K562 (cell line): Measurements from ENCODE around the gene PTAR1. TPM values are rescaled to one million over a fixed set of nuclear protein-coding genes. Genes with fewer than 3 reads are reported as not detected.

Experiments used
- ATAC-seq: fragments of 200-7000 bp; cut with Tn5 transposase; 3 replicates; pipeline ENCODE4 v1.9.1; 2020; ENCODE audit warnings: moderate library complexity
- BruUV-seq: library from RNA; stranded (reverse); fragments of 400-500 nt; replicated peaks from 2 replicates; lab custom pipeline; 2021; lab: Mats Ljungman, UMichigan
- CTCF ChIA-PET: fragments of 300-600 bp; formaldehyde crosslinking; extraction: SDS; loops from one replicate; lab custom pipeline; 2021; ENCODE audit warnings: low intra/inter-chr PET ratio; lab: Yijun Ruan, JAX
- POLR2A ChIA-PET: fragments of 300-600, 350-650 bp; sonication (Branson Sonifier 250); formaldehyde crosslinking; extraction: SDS; loops from one replicate; lab custom pipeline; 2021; ENCODE audit warnings: antibody characterized with exemption, inconsistent platforms; lab: Yijun Ruan, JAX
- DNase-seq, 4 experiments: peaks; one replicate each; pipeline versions ENCODE4 v3.0.0 to v3.0.0-alpha.2; 2011 to 2018; ENCODE audit warnings: low spot score in 3 of 4, mixed read lengths in 3 of 4; ENCODE audit errors: extremely low read depth in 1 of 4
- FAIRE-seq: peaks from 2 replicates; lab custom pipeline; 2011; peaks lifted over from hg19 to GRCh38; lab: Jason Lieb, UNC
- H2AFZ ChIP-seq: 2 replicates; pipeline ENCODE4 v1.6.0; 2011; ENCODE audit warnings: low read depth, low read length, control low read depth, inconsistent platforms
- H3K27ac ChIP-seq: fragments of 200-600 bp; 3 replicates; pipeline ENCODE4 v1.8.0; 2011; ENCODE audit warnings: low read depth, mild to moderate bottlenecking, control low read depth, inconsistent platforms, low read length, moderate library complexity, mixed read lengths; ENCODE audit errors: extremely low read depth
- H3K27me3 ChIP-seq, 2 experiments: fragments of 300-600 bp in 1 of 2; 2 replicates in 1 of 2; 3 replicates in 1 of 2; pipeline versions ENCODE4 v1.6.0 to v1.8.0; 2011; ENCODE audit warnings: inconsistent platforms in 2 of 2, low read length in 2 of 2, mild to moderate bottlenecking in 1 of 2, mixed read lengths in 1 of 2, moderate library complexity in 1 of 2; ENCODE audit not compliant: control insufficient read depth in 2 of 2, insufficient read depth in 2 of 2
- H3K36me3 ChIP-seq: fragments of 300-600 bp; 3 replicates; pipeline ENCODE4 v1.8.0; 2011; ENCODE audit warnings: mild to moderate bottlenecking, low read length, inconsistent platforms; ENCODE audit not compliant: control insufficient read depth, insufficient read depth
- H3K4me1 ChIP-seq, 2 experiments: fragments of 200-600 bp in 1 of 2; replicated peaks in 1 of 2; 2 replicates in 1 of 2; 3 replicates in 1 of 2; pipeline versions ENCODE4 v1.5.1 to v1.8.0; 2011; ENCODE audit warnings: inconsistent platforms in 2 of 2, low read length in 2 of 2, mild to moderate bottlenecking in 1 of 2, mixed read lengths in 1 of 2, moderate library complexity in 1 of 2; ENCODE audit not compliant: control insufficient read depth in 2 of 2, insufficient read depth in 2 of 2
- H3K4me2 ChIP-seq: 2 replicates; pipeline ENCODE4 v1.6.1; 2011; ENCODE audit warnings: low read length, control low read depth, inconsistent platforms, mixed read lengths; ENCODE audit not compliant: insufficient read depth
- H3K4me3 ChIP-seq: fragments of 200-600 bp; sonication (generic), shearing (Covaris generic); 2 replicates; pipeline ENCODE4 v1.5.1; 2016; ENCODE audit warnings: control low read depth, inconsistent platforms
- H3K79me2 ChIP-seq: fragments of 200-600 bp; 3 replicates; pipeline ENCODE4 v1.8.0; 2011; ENCODE audit warnings: low read length, inconsistent platforms; ENCODE audit not compliant: control insufficient read depth, insufficient read depth
- H3K9ac ChIP-seq, 2 experiments: 2 replicates each; pipeline versions ENCODE4 v1.6.0 to v1.6.1; 2011; ENCODE audit warnings: low read depth in 2 of 2, low read length in 2 of 2, control low read depth in 1 of 2, inconsistent platforms in 1 of 2, mild to moderate bottlenecking in 1 of 2, mixed read lengths in 1 of 2; ENCODE audit not compliant: insufficient read depth in 1 of 2
- H3K9me1 ChIP-seq: one replicate; pipeline ENCODE4 v1.6.0; 2011; ENCODE audit warnings: inconsistent platforms, mild to moderate bottlenecking, low read length, moderate library complexity; ENCODE audit not compliant: control insufficient read depth, insufficient read depth
- H3K9me3 ChIP-seq: replicated peaks from 2 replicates; pipeline ENCODE4 v1.5.1; 2011; ENCODE audit warnings: low read depth, low read length, inconsistent platforms; ENCODE audit not compliant: control insufficient read depth, insufficient read depth
- H4K20me1 ChIP-seq: replicated peaks from 2 replicates; pipeline ENCODE4 v1.6.1; 2011; ENCODE audit warnings: low read length, inconsistent platforms, mixed read lengths; ENCODE audit not compliant: control insufficient read depth, insufficient read depth
- CEBPZ ChIP-seq: fragments of 150-350 bp; IDR thresholded peaks from 2 replicates; pipeline ENCODE4 v1.6.1; 2014; ENCODE audit warnings: low read depth, mild to moderate bottlenecking, low read length, borderline replicate concordance
- GTF2A2 ChIP-seq: IDR thresholded peaks from 2 replicates; pipeline ENCODE4 v1.6.1; 2016; ENCODE audit warnings: mild to moderate bottlenecking, missing genetic modification characterization, missing compliant biosample characterization
- MECOM ChIP-seq: fragments of 250-450 bp; sonication (Bioruptor Pico); IDR thresholded peaks from 2 replicates; pipeline ENCODE4 v1.8.0; 2022; ENCODE audit warnings: inconsistent platforms
- PCBP1 ChIP-seq: fragments of 200-400 bp; formaldehyde crosslinking; IDR thresholded peaks from 2 replicates; pipeline ENCODE4 v1.6.1; 2018; ENCODE audit warnings: mild to moderate bottlenecking, low read depth, low read length; ENCODE audit not compliant: poor library complexity, severe bottlenecking
- RNF2 ChIP-seq: sonication (generic); IDR thresholded peaks from 2 replicates; pipeline ENCODE4 v1.6.1; 2016
- TAF7 ChIP-seq: fragments of 450-650 bp; IDR thresholded peaks from 2 replicates; pipeline ENCODE4 v1.6.1; 2016; ENCODE audit warnings: missing genetic modification characterization, missing compliant biosample characterization
- THRA ChIP-seq: fragments of 450-650 bp; IDR thresholded peaks from 2 replicates; pipeline ENCODE4 v1.6.1; 2017; ENCODE audit warnings: mild to moderate bottlenecking, moderate library complexity
- ZNF121 ChIP-seq: sonication (generic); formaldehyde crosslinking; conservative IDR thresholded peaks from 2 replicates; pipeline ENCODE4 v1.8.0; 2022; ENCODE audit warnings: missing genetic modification reagents
- ZNF280A ChIP-seq: fragments of 450-650 bp; IDR thresholded peaks from 2 replicates; pipeline ENCODE4 v1.6.1; 2018; ENCODE audit warnings: mild to moderate bottlenecking, low read depth; ENCODE audit not compliant: partially characterized antibody
- WGBS: fragments of 100-300 bp; shearing (Covaris generic); methylation state at CpG from one replicate; pipeline ENCODE4 v1.1.6; 2016; ENCODE audit warnings: low coverage, mixed read lengths; ENCODE audit not compliant: insufficient coverage; ENCODE audit errors: missing lambda C conversion rate; 5-methylcytosine and 5-hydroxymethylcytosine counted together
- in situ Hi-C: fragments of 300-500 bp; cut with MboI; formaldehyde crosslinking; loops from 4 replicates; pipeline ENCODE4 v1.15.0; 2018; ENCODE audit warnings: inconsistent platforms, mixed read lengths
- intact Hi-C: fragments of 100-400 bp; cut with micrococcal nuclease; formaldehyde crosslinking; loops from 2 replicates; pipeline ENCODE4 v1.14.2; 2022
- polyA plus RNA-seq, 8 experiments: library from polyadenylated mRNA; depleted of rRNA in 4 of 8; stranded (reverse) in 5 of 8; unstranded in 3 of 8; fragments of >200 nt; fragmentation: Nextera tagmentation in 2 of 8; fragmentation: Illumina TruSeq in 1 of 8; extraction: Ambion mirVana in 2 of 8; extraction: Trizol in 1 of 8; gene quantifications; 2 replicates each; pipeline versions ENCODE4 v1.2.1 to v1.2.3, GENCODE V29; 2011 to 2014; ENCODE audit warnings: inconsistent platforms in 1 of 8, missing spikeins in 1 of 8
- total RNA-seq, 7 experiments: library from RNA; depleted of rRNA in 6 of 7; stranded (reverse); fragments of >200 nt in 6 of 7; fragmentation: Illumina TruSeq in 2 of 7; extraction: Trizol in 2 of 7; gene quantifications; 2 replicates each; pipeline versions ENCODE4 v1.2.1 to v1.2.3, GENCODE V29; 2011 to 2021; ENCODE audit warnings: low replicate concordance in 1 of 7

Gene PTAR1
- total and polyA plus RNA-seq, 9 of the 15 experiments (the other 6 are each of a cell fraction or from before 2014, with no cell fraction given) = 10.1 to 48.0 (median 28.0) TPM

- WGBS = 60% methylated on average over 12 of the region's 15 CpGs
- Histone ChIP-seq H3K9me3 (no peaks in the 10 kb centered on the region), H3K27ac (no peak overlapping the region), H3K27me3 (peaks cover 2 to 15% of the 10 kb centered on the region in 2 experiments; a peak in 4 of 5 replicates), H3K36me3 (no peaks in the 10 kb centered on the region), H3K4me2 (no peak overlapping the region), H3K9me1 (no peaks in the 10 kb centered on the region), H3K4me1 (peaks cover 0 to 15% of the 10 kb centered on the region in 2 experiments; a peak in 2 of 5 replicates), H4K20me1 (no peaks in the 10 kb centered on the region; the same call in 1 of the 2 replicates), H3K4me3 (no peak overlapping the region), H3K9ac (no peak overlapping the region), H2AFZ (no peak overlapping the region), H3K79me2 (no peaks in the 10 kb centered on the region)
- DNase-seq (no peak), ATAC-seq (no peak), FAIRE-seq (no peak)
- ChIA-PET CTCF (no interaction called here), POLR2A (no interaction called here)
- no TSS peak for BruUV-seq
- intact Hi-C loops (loop anchor here (5.0 kb wide), 3 partner anchors 86 to 206 kb away; partner anchors contain the start of gene CFAP95), in situ Hi-C loops (no loop called here)
- no peak for TF ChIP-seq MECOM
- TF ChIP-seq THRA = no peak
- no peak for TF ChIP-seq RNF2
- TF ChIP-seq TAF7 = no peak
- no peak for TF ChIP-seq PCBP1
- TF ChIP-seq ZNF121 (CRISPR knock-in tag) = no peak
- no peak for TF ChIP-seq GTF2A2 (tag)
- no peak for TF ChIP-seq ZNF280A
- TF ChIP-seq CEBPZ = no peak
Observed at GRCh38 chr9:69671311-69671878, 88.4 kb downstream of the PTAR1 start.
